ENCODE data around the gene PSG5. TPM values are rescaled to one million over a fixed set of nuclear protein-coding genes. Genes with fewer than 3 reads are reported as not detected.

Gene PSG5
- total RNA-seq, 2 donors from 2014 or later: 0.30 TPM; not detected in 1

Other genes with a start within 250 kb of the PSG5 start
- gene PSG7, start 249.3 kb downstream of the PSG5 start, total RNA-seq: not detected
- gene PSG11, start 160.1 kb downstream of the PSG5 start, total RNA-seq: under 1 TPM; 0.29 to 0.37 TPM
- gene PSG2, start 103.8 kb downstream of the PSG5 start, total RNA-seq: under 1 TPM in 1 of 2 donors, not detected in 1; 0.17 TPM
- gene PSG4, start 19.1 kb upstream of the PSG5 start, total RNA-seq: under 1 TPM; 0.44 to 0.85 TPM
- under 1 TPM; 0.15 to 0.23 TPM for gene PSG9, start 83.0 kb upstream of the PSG5 start, total RNA-seq
- gene CD177, start 167.2 kb upstream of the PSG5 start, total RNA-seq: not detected
- gene TEX101, start 228.4 kb upstream of the PSG5 start, total RNA-seq: not detected